ENCODE measurements around the gene CBLC.

Gene CBLC, protein sequence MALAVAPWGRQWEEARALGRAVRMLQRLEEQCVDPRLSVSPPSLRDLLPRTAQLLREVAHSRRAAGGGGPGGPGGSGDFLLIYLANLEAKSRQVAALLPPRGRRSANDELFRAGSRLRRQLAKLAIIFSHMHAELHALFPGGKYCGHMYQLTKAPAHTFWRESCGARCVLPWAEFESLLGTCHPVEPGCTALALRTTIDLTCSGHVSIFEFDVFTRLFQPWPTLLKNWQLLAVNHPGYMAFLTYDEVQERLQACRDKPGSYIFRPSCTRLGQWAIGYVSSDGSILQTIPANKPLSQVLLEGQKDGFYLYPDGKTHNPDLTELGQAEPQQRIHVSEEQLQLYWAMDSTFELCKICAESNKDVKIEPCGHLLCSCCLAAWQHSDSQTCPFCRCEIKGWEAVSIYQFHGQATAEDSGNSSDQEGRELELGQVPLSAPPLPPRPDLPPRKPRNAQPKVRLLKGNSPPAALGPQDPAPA

DNA sequence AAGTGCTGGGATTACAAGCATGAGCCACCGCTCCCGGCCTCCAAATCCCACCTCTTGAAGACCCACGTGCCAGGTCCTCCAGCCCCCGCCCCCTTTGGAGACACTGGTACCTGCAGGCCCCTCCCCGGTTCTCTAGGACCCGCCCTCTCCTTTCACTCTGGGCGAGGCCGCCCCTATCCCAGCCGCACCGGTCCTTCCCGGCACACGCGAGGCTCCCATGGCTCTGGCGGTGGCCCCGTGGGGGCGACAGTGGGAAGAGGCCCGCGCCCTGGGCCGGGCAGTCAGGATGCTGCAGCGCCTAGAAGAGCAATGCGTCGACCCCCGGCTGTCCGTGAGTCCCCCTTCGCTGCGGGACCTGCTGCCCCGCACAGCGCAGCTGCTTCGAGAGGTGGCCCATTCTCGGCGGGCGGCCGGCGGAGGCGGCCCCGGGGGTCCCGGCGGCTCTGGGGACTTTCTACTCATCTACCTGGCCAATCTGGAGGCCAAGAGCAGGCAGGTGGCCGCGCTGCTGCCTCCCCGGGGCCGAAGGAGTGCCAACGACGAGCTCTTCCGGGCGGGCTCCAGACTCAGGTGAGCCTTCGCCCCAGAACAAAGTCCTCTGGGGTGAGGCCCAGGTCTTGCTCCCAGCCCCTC is at the start of gene CBLC:
CBLC (plus strand) TSS at position 176 of the 633 bp plus-strand sequence; CDS start at position 218, 42 bp downstream.
- no peak for DNase-seq (ENCODE audit: low read depth)

DNA sequence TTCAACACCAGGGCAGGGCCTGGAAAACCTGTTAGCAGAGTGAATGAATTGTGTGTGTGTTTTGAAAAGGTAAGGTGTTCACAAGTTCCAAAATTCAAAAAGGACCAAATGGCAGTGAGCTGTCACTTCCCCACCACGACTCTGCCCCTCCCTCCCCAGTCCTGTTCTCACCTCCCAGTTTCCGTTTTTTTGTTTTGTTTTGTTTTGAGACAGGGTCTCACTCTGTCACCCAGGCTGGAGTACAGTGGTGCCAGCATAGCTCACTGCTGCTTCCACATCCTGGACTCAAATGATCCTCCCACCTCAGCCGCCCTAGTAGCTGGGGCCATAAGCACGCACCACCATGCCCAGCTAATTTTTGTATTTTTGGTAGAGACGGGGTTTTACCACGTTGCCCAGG is 49.5 kb upstream of the CBLC start:
- no peak for DNase-seq (ENCODE audit: low read depth)

DNA sequence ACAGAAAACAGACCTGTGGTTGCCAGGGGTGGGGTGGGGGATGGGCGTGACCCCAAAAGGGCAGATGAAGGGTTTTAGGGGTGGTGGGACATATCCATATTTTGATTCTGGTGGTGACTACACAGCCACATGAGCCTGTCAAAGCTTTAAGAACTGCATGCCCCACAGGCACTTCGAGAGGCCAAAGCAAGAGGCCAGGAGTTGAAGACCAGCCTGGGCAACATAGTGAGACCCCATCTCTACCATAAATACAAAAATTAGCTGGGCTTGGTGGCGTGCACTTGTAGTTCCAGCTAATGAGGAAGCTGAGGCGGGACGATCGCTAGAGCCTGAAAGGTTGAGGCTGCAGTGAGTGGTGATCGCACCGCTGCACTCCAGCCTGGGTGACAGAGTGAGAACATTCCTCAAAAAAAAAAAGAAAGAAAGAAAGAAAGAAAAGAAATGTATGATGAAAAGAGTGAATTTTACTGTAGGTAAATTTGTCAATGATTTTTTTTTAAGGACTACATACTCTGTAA is 48.1 kb upstream of the CBLC start:
- no peak for DNase-seq (ENCODE audit: low read depth)

DNA sequence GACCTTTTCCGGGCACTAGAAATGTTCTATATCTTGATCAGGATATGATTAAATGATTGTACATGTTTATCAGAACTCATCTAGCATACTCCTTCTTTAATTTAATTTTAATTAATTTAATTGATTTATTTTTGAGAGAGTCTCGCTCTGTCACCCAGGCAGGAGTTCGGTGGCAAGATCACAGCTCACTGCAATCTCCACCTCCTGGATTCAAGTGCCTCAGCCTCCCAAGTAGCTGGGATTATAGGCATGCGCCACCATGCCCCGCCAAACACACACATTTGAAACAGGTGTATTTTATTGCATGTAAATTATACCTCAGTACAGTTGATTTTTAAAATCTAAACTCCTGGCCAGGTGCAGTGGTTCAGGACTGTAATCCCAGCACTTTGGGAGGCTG is 46.6 kb upstream of the CBLC start:
- no peak for DNase-seq (ENCODE audit: low read depth)

- DNase-seq (ENCODE audit: low read depth) = no peak
These were observed 46.1 kb upstream of the CBLC start for GRCh38 chr19:44731622-44732021.

DNA sequence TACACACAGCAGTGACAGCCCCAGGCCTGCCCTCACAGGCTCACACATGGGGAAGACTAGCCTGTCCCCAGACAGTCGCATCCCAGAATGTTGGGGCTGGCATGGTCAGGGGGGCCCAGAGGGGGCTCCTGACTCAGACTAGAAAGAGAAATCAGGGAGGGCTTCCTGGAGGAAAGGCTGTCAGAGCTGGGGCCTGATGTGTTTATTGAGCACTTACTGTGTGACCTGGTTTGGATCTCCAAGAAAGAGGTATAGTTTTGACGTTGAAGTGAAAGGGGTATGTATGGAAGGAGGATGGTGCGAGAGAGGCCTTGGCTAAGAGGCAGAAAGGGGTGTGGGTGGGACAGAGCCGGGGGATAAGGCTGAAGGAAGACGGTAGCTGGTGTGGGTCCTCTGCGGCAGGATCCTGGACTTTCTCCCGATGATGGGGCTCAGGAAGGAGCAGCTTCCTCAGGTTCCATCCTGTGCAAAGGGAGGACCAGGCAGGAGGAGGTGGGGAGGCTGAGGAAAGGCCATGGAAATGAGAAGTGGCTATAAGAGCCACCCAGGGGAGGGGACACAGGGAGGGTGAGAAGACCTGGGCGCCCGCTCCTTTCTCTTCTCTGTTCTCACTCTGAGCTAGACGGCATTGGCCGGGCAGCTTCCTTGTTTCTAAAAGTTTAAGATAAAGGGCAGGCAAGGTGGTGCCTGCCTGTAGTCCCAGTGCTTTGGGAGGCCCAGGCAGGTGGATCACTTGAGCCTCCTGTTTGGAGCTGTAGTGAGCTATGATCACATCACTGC is 45.3 kb upstream of the CBLC start:
- no peak for DNase-seq (ENCODE audit: low read depth)

DNA sequence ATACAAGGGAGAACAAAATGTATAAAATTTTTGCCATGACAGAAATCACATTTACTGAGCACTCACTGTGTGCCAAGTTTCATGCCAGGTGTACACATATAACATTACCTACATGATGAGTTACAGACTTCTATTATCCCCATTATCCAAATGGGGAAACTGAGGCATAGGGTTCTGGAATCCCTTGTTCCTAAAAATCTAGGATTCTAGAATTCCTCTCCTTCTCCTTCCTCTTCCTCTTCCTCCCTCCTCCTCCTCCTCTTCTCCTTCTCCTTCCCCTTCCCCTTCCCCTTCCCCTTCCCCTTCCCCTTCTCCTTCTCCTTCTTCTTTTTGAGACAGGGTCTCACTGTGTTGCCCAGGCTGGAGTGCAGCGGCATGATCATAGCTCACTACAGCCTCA is 43.3 kb upstream of the CBLC start:
- no peak for DNase-seq (ENCODE audit: low read depth)

GRCh38 chr19:44735011-44735410 is 42.7 kb upstream of the CBLC start:
- DNase-seq (ENCODE audit: low read depth) = no peak

DNA sequence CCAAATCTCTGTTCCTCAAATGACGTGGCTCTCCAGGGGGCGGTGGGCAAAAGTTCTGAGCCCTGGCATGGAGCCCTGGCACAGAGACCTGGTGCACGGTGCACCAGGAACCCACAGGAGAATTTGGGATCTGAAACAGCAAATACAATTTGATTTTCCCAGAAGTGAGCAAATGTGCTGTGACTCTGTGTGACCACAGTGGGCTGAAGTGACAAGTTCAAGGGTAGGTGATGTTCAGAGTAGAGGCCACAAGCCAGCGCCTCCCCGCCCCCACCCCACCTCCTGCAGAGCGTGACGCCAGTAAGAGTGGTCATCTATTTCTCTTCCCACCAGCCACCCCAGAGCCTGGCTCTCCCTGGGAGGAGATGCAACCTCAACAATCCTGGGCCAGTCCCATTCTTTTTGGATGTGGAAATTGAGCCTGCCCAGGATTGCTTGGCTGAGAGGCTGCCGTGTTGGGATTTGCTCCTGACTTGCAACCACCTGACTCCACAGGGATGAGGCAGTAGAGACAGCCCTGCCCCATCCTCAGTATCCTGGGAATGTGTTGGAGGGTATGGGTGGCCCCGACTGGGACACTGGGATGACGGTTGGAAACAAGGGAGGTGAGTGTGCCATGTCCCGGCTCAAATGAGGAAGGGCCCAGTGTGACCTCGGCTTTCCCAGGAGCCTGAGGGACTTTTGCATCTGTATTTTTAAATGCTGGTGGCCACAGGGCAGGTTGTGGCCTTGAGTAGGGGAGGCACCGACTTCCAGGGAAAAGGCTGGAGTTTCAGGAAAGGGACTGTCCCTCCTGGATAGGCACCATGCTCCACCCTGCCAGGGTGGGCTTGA is 40.2 kb upstream of the CBLC start:
- no peak for DNase-seq (ENCODE audit: low read depth)

DNA sequence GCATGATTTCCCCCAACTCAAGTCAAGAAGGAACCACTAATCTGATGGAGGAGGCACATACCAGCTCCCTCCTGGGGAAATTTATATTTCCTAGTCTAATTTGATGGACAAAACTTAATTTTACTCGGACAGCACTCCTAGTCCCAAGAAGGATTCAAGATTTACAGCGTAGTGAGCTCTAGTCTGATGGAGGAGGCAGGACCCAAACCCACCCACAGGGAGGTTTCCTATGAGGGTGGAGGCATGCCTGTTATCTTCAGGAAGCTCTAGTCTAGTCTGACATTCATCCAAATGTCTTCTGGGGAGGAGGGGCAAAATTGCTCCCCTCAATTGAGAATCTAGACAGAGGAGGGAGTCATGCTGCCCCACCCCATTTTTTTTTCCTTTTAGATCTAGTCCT is 39.6 kb upstream of the CBLC start:
- no peak for DNase-seq (ENCODE audit: low read depth)

DNA sequence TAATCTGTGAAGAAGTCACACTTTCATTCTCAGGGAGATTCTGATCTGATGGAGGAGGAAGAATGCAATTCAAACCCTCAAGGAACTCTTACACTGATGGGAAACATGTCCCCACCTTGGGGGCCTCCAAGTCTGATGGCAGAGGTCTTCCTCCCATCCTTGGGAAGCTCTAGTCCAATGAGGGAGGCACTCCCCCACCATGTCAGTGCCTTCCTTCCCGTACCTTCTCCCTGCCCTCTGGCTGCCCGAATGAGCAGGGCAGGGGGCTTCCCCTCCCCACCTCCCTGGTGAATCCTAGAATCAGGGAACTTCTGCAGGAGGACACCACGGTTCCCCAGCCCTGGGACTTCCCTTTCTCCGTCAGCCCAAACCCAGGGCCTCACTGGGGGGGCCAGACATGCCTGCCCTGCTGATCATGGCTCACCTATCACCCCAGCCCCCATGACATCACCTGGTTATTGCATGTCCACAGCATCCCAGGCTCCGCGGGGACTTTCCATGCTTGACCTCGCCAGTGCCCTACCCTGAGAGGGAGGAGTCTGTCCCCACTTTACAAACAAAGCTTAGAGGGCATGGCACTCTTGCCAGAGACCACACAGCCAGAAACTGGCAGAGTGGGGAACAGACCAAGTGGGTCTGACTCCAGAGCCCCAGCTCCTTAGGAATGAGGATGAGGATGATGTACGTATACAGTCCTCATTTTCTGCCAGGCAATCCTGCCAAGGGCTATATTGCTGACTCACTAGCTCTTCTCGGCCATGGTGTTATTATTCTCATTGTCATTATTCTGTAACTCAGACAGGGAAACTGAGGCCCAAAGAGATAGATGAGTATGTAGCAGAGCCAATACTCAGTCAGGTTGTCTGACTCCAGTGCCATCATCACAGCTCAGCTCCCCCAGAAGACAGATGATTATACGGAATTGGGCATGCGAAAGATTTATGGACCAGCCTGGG is 38.8 kb upstream of the CBLC start:
- no peak for DNase-seq (ENCODE audit: low read depth)

GRCh38 chr19:44740351-44740824 is 37.3 kb upstream of the CBLC start:
- no peak for DNase-seq (ENCODE audit: low read depth)

DNA sequence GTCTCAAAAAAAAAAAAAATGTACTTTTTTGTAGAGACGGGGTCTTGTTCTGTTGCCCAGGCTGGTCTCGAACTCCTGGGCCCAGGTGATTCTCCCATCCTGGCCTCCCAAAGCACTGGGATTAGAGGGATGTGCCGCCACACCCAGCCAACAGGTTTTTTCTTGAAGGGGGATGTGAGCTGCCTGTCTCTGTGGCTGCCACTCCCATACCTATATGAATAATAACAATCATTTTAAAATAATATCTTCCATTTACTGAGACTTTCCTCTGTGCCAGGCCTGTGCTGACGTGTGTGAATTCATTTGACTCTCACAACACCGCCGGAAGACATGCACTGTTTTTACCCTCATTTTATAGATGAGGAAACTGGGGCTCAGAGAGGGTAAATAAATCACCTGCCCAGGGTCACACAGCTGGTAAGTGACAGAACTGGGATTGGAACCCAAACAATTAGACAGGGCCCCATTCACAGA is 36.4 kb upstream of the CBLC start:
- no peak for DNase-seq (ENCODE audit: low read depth)

- DNase-seq (ENCODE audit: low read depth) = no peak
These were observed 35.8 kb upstream of the CBLC start for GRCh38 chr19:44741841-44742329.

DNA sequence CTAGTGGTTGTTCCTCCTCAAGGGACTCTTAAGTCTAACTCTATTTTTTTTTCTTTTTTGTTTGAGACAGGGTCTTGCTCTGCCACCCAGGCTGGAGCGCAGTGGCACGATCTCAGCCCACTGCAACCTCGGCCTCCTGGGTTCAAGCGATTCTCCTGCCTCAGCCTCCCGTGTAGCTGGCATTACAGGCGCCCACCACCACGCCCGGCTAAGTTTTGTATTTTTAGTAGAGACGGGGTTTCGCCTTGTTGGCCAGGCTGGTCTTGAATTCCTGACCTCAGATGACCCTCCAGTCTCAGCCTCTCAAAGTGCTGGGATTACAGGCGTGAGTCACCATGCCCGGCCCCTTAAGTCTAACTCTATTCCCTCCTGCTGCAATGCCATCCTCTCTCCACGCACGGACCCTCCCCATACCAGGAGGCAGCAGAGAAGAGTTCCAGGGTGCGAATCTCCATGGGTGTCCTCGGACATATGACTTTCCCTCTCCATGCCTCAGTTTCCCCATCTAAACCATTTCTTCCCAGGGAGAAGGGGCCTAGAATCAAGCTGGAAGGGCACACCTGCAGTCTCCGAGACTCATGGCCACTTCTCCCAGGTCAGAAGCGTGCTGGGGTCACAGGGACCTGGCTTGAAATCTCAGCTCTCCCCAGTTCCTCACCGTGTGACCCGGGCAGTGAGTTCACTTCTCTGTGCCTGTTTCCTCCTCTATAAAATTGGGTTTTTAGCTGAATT is 35.2 kb upstream of the CBLC start:
- no peak for DNase-seq (ENCODE audit: low read depth)

DNA sequence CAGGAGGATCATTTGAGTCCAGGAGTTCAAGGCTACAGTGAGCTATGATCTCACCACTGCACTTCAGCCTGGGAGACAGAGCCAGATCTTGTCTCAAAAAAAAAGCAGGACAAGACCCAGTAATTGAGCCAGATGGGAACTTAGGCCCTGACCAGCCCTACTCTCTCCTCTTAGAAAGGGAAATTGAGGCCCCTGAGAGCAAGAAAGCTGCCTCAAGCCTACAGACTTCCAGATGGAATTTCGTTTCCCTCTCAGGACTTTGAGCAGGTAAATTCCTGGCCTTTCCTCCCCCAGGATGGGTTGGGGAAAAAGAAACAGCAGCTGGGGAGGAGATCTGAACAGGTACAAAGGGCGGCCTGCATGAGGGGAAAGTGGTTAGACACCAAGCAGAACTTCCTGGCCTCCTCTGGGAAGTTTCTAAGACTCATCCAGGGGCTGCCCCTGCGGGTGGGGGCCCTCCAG is 32.8 kb upstream of the CBLC start:
- no peak for DNase-seq (ENCODE audit: low read depth)

GRCh38 chr19:44745341-44745831 is 32.3 kb upstream of the CBLC start:
- DNase-seq (ENCODE audit: low read depth) = no peak

GRCh38 chr19:44745887-44746600 is 31.6 kb upstream of the CBLC start:
- DNase-seq (ENCODE audit: low read depth) = no peak

Measured in T-helper 22 cell (primary cell).